ACHN (cell line): ENCODE data around the gene PYGL.

Experiments used
- DNase-seq: peaks from one replicate; pipeline ENCODE4 v3.0.0-alpha.2; 2015
- in situ Hi-C: cut with HindIII; loops from 2 replicates; pipeline ENCODE4 v1.10.0; 2017; ENCODE audit warnings: low sequenced_read_pairs, low pct_ligation_motif_present, low pct_unique_long_range_greater_than_20kb

Gene PYGL

DNA sequence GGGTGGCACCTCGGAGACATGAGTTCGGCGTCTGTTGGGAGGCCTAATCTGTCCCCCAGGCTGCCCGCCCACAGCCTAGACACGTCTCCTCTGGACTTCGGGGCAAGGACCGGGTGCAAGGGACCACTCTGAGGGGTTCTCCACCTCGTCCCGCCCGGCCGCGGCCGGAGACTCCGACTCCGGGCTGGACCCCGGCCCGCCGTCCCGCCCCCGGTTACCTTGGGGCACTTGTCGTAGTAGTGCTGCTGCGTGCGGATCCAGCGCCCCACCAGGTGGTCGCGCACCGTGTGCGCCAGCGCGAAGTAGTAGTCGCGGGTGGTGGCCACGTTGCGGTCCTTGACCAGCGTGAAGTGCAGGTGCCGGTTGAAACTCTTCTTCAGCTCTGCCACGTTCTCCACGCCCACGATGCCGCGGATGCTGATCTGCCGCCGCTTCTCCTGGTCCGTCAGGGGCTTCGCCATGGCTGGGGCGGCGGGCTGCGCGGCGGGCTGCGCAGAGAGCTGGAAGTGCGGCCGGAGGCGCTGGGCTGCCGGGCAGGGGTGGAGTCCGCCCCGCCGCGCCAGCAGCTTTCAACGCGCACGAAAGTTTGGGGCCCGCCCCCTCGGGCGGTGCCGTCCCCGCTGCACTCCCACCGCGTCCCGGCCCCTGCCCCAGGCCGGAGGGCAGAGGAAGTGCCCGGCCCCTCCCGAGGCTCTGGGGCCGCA is at the start of gene PYGL:
Gene PYGL, minus strand, starts transcription at position 541 of the 704 bp plus-strand sequence. Its CDS starts 80 bp downstream, at position 461.
- in situ Hi-C loops: no loop called here
- DNase-seq: peak; percentile 76

DNA sequence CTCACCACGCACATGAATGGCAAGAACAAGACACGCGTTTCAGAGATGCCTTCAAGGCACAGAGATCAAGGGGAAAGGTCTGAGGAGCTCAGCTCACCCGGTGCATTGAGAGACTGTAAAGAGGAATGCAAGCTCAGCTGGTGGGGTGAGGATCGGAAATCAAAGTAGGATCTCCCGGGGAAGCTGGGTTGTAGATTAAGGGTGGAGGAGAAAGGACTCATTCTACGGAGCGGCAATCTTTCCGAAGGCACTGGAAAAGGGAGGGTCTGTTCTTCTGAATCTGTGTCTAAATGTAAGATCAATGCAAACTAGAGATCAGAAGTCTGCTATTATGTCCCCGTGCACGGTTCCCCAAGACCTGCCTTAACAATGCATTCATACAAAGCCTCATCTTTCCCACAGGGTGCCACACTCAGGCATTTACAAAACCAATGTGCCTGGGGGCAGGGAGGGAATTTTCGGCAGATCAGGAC is 41.6 kb upstream of the PYGL start:
- in situ Hi-C loops: no loop called here
- no peak for DNase-seq

DNA sequence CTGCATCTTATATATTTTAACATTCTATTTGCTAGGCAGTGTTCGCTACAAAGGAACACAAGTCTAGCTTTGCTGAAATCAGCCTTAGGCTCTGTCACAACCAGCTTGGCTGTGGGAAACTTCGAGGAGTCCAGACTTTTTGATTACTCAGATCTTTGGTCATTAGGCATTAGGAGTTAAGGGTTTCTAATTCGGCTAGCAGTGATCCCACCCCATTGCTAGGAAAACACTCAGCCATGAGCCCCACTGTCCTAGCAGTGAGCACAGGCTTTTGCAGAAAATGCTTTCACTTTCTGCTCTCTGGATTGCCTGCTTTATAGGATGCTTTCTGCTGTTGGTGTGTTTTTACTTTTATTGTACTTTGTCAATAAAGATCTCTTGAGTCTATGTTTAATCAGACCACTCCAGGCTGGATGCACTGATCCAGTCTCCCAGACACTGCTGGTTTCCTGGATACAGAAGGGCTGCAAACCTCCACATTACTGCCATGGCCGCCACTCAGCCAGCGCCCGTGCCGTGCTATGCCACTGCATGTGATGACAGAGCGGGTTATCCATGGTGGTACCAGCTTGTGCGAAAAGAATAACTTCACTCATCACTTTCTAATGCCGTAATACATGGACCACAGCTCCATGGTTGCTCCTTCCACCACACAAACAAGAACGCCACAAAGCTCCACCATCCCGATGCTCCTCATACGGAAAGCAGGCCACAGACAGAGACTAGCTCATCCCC is 41.0 kb upstream of the PYGL start:
- DNase-seq: no peak
- in situ Hi-C loops: no loop called here

DNA sequence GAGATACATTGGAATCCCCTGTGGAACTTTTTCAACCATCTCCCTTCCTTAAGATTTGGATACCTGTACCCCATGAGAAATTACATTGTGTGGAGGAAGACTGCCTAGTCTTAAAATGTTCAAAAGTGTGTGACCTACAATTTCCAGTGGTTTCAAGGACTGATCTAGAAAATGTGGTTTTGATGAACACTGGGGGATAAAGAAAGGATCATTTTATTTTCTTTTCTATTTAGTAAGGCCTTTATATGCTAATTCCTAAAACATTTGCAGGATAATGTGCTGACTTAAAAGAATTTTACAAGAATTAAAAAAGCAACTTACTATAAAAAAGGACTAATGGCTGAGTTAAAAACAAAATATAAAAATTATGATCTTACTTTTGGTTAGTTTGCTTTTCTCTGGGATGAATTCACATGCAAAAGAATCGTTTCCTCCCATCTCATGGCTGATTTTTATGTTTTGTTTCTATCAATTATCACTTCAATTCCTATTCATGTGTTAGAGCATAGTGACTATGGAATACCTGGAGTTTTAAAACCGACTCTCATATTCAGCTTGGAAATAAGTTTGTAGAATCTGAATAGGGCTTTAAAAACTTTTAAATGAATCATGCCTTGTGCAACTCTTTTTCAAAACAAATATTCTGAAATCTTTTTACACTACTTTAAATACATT is 39.9 kb upstream of the PYGL start:
- in situ Hi-C loops: no loop called here
- no peak for DNase-seq

DNA sequence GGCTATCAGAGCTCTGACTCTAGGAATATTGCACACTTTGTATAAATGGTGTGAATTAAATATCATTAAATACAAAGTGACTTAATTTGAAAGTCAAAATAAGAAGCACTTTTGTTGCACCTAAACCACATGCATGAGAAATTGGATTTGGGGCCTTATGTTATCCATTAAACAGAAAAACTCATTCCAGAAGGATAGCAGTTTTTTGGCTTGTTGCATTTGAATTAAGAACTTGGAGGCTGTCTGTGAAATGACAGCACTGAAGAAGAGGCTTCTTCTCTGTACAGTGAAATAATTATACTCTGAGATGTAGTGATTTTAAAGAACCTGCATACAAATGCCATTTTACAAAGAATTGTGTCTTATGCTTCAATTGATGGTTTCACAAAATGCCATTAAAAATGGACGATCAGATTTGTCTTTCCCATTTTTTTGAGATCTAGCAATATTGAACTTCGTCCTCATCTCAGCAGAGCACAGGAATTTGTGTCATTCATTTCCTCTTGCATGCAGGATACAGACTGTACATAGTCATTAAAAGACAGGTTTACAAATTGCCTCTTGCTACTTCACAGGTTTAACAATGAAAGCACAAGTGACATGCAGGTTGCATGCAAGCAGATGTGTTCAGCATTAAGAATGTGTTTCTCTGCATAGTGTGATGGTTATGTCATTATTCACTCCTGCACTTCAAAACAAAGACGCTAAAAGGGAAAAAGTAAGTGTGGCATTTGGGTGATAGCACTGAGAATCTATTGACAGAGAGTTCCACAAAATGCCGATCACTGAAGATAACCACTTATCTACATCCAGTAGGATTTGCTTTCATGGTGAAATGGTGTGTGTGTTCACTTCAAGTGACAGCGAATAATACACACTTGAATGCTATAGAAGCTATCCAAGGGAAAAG is 35.9 kb upstream of the PYGL start:
- no peak for DNase-seq
- in situ Hi-C loops: no loop called here

DNA sequence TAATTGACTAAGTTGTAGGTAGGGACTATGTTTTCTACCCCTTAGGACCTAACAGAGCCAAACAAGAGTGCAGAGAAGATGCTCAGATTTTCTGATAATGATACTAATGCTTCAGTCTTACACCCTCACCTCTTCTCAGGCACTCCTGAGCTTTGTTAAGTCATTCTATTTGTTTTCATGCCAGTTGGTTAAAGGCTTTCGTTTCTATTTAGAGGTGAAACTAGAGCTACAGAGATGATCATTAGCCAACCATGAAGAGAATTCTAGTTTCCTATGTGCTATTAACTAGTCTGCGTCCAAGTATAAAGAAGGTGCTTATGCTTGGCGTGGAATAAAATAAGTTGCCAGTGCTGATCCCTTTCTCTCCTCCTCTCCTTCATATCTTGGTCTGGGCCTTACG is 34.6 kb upstream of the PYGL start:
- in situ Hi-C loops: no loop called here
- no peak for DNase-seq

DNA sequence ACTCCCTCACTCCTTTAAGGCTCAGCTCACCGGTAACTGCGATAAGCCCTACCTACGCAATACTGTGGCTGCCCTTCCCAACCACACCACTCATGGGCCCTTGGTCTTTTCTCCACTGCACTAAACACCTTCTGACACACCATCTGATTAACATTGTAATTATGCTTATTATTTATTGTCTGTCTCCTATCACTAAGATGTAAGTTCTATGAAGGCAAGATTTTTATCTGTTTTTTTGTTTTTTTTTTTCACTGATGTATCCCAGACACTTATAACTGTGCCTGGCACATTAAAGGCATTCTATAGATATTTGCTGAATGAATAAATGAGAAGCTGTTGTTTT is 34.2 kb upstream of the PYGL start:
- DNase-seq: no peak
- in situ Hi-C loops: no loop called here

DNA sequence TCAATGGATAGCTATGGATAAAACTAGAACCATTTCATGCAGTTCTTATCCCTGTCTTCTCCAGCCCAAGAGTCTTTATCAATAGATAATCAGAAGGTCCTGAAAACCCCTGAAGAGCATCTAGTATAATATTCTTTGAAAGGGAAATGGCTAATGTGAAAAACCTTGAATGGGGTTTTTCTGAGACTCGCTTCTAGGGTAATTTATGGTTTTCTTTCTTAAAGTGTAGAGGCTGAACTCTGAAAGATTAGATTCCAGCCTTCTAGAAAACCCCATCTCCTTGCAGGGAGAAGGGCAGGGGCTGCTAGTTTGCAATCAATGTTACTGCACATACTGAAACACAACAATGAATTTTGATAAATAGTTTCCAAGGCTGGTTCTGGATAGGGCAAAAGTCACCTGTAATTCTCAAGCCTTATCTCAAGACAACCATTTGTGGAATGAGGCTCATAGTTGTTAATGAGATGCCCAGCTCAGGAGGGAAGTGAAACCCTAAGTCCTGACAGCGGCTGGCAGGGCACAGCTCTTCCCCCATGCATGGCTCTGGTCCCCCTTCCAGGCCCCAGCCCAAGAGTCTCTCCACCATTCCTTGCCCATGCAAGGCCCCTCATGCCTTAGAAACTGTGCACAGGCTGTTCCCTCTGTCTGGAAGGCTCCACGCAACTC is 33.7 kb upstream of the PYGL start:
- DNase-seq: no peak
- in situ Hi-C loops: no loop called here

DNA sequence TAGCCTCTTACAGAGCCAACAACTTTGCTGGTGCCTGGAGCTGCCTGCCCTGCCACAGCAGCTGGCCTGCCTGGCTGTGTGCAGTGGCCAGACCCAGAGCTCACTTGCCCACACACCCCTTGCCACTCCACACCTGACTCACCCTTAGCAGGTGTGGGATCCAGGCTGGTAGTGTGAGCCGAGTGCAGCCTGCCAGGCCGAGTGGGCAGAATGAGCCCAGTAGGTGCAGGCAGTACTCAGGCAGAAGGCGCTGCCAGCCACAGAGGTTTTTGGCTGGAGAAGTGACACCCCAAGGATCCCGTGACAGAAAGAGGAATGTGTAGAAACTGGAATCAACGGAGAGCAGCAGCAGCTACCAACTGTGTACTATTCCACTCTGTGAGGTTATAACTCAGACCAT is 29.8 kb upstream of the PYGL start:
- no peak for DNase-seq
- in situ Hi-C loops: no loop called here

DNA sequence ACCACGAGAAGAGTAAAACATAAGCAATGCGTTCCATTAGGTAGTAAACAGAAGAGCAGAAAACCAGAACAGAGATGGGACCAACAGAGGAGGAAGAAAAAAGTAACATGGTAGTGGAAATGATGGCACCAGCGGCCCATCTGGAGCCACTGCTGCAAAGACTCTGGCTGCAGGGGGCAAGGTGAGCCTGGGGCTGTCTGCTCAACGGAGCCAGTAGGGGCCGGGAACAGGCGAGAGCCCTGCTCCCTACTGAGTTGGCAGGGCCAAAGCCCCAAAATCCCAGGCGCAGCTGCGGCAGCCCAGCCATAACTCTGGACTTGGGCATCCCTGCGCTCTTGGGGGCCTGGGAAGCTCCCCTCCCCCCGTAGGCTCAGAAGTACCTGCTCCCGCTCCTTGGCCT is 28.5 kb upstream of the PYGL start:
- in situ Hi-C loops: no loop called here
- DNase-seq: no peak

DNA sequence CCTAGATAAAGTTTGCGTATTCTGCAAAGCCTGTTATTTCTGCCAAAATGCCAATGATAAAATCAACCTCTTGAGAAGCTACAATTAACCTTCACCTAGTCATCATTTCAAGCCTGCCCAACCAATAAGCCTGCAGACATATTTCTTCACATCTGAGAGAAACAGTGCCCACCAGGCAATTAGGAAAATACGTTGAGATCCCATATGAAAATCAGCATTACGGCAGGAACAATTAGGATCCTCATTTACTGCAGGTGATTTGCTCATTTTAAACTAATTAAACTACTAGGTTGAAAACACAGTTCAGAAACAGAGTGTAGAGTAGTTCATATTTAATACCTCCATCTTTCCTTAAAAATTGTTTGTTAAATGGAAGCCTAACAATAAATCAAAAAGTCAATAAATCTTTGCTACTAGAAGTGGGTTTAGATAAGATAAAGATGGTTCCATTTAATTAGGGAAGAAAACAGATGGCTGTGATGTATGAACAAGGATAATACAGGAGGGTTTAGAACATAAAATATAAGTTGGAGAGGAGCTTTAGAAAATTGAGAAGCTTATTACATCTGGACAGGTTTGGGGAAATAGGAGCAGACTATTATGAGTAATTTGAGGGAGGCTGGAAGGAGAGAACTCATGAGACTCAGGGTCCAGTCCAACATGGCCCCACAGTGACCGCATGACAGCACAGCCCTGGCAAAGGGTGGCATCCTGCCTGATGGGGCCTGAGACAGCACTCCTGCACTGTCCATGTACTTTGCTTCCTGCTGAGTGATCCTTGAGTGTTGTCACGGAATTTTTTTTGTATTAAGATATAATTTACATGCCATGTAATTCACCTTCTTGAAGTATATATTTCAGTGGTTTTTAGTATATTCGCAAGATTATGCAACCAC is 26.9 kb upstream of the PYGL start:
- no peak for DNase-seq
- in situ Hi-C loops: no loop called here

DNA sequence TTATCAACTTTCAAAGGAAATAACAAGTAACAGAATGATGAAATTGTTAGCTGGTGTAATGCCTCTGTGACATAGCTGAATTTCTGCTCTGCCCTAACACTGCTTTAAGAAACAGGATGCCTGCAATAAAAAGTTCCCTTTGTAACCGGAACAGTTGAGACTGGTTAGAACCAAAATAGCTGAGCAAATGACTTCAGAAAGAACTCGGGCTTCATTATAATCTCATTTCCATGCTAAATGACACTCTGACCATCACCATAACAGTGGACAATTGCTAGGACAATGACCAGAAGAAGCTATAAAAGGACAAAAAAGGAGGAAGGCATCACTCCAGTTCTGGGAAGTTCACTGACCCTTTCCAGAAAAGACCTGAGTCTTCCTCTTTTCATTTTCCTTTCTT is 23.5 kb upstream of the PYGL start:
- DNase-seq: no peak
- in situ Hi-C loops: no loop called here

DNA sequence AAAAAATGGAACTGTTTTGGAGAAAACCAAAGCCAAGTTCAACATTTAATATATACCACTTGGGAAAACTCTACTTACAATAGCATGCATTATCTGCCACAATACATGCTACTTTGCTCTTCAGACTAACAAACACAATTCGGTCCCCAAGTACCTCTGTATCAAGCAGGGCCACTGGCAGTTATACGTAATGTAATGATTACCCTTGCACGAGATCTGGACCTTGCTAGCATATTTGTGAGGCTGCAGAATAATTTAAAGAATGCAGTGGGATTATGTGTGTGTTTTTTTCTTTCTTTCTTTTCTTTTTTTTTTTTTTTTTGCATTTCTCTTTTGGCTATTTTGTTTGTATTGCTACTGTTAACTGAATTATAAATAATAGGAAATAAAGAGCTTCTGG is 22.8 kb upstream of the PYGL start:
- in situ Hi-C loops: no loop called here
- peak; percentile 46 for DNase-seq

DNA sequence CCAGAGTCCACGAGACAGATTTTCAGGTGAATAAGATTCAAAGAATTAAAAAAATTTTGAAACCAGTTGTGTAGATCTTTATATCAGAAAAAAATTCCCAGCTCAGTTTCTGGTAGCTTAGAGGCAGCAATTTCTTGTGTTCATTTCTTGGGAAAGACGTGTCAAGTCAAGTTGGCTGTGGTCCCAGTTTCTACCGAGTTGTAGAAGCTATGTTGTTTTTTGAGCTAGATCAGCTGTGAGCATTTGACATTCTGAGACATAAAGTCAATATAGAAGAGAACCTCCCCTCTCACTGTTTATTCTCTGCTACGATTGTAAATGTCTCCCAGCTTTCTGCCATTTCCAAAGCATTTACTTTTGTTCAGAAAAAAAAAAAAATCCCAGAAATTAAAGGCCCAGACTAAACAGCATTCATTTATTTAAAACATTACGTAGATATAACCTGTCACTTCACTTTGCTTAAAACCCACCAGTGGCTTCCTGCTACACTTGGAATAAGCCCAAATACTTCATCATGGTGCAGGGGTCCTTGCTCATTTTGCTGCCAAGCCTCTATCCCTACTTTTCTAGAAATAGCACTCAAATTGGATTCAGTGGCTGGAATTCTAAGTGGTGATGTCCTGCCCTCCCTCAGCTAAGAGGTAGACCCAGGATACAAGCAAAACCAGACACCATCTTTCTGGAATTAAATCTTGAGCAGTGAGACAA is 20.6 kb upstream of the PYGL start:
- peak; percentile 43 for DNase-seq
- in situ Hi-C loops: no loop called here

DNA sequence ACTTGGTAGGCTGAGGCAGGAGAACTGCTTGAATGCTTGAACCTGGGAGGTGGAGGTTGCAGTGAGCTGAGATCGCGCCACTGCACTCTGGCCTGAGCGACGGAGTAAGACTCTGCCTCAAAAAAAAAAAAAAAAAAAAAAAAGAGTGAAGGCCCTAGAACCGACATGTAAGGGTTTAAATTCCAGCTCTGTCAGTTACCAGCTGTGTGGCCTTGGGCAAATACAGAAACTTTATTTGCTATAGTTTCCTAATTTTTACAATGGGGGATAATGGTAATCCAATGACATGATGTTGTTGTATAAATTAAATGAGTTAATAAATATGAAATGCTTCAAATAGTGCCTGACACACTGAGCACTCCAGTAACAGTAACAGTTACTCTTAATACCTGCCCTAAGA is 19.6 kb upstream of the PYGL start:
- no peak for DNase-seq
- in situ Hi-C loops: no loop called here

DNA sequence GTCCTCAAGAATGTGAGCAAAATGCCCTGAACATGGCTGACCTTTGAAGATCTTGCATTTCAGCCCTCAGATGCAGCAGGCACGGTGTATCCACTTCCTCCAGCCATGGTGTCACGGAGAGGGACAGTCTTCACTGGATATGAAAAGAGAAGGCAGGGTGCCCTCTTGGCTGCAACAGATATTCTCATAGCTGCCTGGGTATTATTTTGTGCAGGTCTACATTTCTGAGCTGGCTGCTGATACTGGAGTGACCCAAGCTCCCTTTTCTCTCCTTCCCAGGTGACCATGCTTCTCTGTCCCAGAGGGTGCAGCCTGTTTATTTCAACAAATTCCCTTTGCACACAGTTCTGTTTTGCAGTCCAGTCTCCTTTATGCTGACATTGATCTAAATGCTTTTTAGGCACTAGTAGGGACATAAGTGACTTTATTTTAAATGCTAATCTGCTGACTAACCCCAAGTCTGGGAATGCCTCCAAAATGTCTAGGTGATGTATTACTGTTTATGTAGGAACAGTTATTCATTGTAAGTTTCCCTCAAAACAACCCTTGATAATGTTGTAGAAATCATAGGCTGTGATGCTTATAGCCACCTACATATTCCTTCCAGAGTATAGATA is 17.4 kb upstream of the PYGL start:
- in situ Hi-C loops: no loop called here
- DNase-seq: peak; percentile 91
